Natural killer cell (primary cell): Measurements from ENCODE around the gene RAD51AP2. TPM values are rescaled to one million over a fixed set of nuclear protein-coding genes. Genes with fewer than 3 reads are reported as not detected.
"Not testable (repeated sequence)": the region's sequence is repeated elsewhere in the genome, so short reads cannot be mapped to it uniquely, and the experiment has no call there.

Experiments used
- ATAC-seq, 3 donors: fragments of 150-1000 bp in 2 of 3; fragments of 200-7000 bp in 1 of 3; cut with Tn5 transposase; 1 replicate in 1 of 3; 2 replicates in 2 of 3; pipeline ENCODE4 v1.10.0; 2021; ENCODE audit warnings: mild to moderate bottlenecking in 2 of 3, moderate library complexity in 2 of 3
- DNase-seq, 2 donors: peaks; one replicate each; pipeline versions ENCODE4 v3.0.0 to v3.0.0-alpha.2; 2013 to 2021; ENCODE audit warnings: mixed read lengths in 1 of 2
- H3K27ac ChIP-seq: one replicate; pipeline ENCODE4 v1.5.1; 2013; ENCODE audit warnings: mild to moderate bottlenecking, low read length
- H3K27me3 ChIP-seq: one replicate; pipeline ENCODE4 v1.6.1; 2013; ENCODE audit warnings: low read length; ENCODE audit not compliant: control insufficient read depth, insufficient read depth
- H3K36me3 ChIP-seq: one replicate; pipeline ENCODE4 v1.6.1; 2013; ENCODE audit warnings: low read length; ENCODE audit not compliant: control insufficient read depth, insufficient read depth
- H3K4me1 ChIP-seq: one replicate; pipeline ENCODE4 v1.6.1; 2013; ENCODE audit warnings: low read length; ENCODE audit not compliant: control insufficient read depth, insufficient read depth
- H3K4me3 ChIP-seq: one replicate; pipeline ENCODE4 v1.5.1; 2013; ENCODE audit warnings: low read length
- H3K9me3 ChIP-seq: one replicate; pipeline ENCODE4 v1.6.1; 2013; ENCODE audit warnings: low read length; ENCODE audit not compliant: control insufficient read depth, insufficient read depth
- H3K27ac Mint-ChIP-seq, 2 donors: one replicate each; pipeline ENCODE4 v1.8.0; 2022; ENCODE audit warnings: mild to moderate bottlenecking in 2 of 2, mixed read lengths in 2 of 2, moderate library complexity in 1 of 2
- H3K27me3 Mint-ChIP-seq, 2 donors: one replicate each; pipeline ENCODE4 v1.8.0; 2022; ENCODE audit warnings: low read depth in 2 of 2, mixed read lengths in 2 of 2
- H3K36me3 Mint-ChIP-seq: one replicate; pipeline ENCODE4 v1.8.0; 2022; ENCODE audit warnings: mixed read lengths
- H3K4me1 Mint-ChIP-seq, 2 donors: one replicate each; pipeline ENCODE4 v1.8.0; 2022; ENCODE audit warnings: mixed read lengths in 2 of 2
- H3K4me3 Mint-ChIP-seq: one replicate; pipeline ENCODE4 v1.8.0; 2022; ENCODE audit warnings: mild to moderate bottlenecking, moderate library complexity, mixed read lengths
- H3K9me3 Mint-ChIP-seq, 2 donors: one replicate each; pipeline ENCODE4 v1.8.0; 2022; ENCODE audit warnings: mixed read lengths in 2 of 2
- WGBS: methylation state at CpG from one replicate; pipeline ENCODE4 v1.1.7; 2013; ENCODE audit warnings: missing lambda C conversion rate; ENCODE audit not compliant: insufficient coverage; 5-methylcytosine and 5-hydroxymethylcytosine counted together
- intact Hi-C: fragments of 100-400 bp; cut with micrococcal nuclease; formaldehyde crosslinking; loops from one replicate; pipeline ENCODE4 v1.14.2; 2022
- total RNA-seq, 4 donors: library from RNA; stranded (reverse); fragments of 120-200 nt in 1 of 4; gene quantifications; one replicate each; pipeline versions ENCODE4 v1.2.3 to v1.2.4, GENCODE V29; 2013 to 2022
- TF ChIP-seq, protein P1 (sequence below): fragments of 200-600 bp; IDR thresholded peaks from one replicate; pipeline ENCODE4 v1.8.0; 2022; ENCODE audit warnings: antibody characterized with exemption

The RAD51AP2 gene
- total RNA-seq, 3 donors from 2014 or later (not counting 1 experiment from before 2014, with no cell fraction given): not detected

GRCh38 chr2:17488610-17489009 lies 29.6 kb downstream of the RAD51AP2 start:
- not testable (repeated sequence) for H3K9me3 Mint-ChIP-seq, ATAC-seq
- 86% methylated on average over 3 of the region's 4 CpGs for WGBS

DNA sequence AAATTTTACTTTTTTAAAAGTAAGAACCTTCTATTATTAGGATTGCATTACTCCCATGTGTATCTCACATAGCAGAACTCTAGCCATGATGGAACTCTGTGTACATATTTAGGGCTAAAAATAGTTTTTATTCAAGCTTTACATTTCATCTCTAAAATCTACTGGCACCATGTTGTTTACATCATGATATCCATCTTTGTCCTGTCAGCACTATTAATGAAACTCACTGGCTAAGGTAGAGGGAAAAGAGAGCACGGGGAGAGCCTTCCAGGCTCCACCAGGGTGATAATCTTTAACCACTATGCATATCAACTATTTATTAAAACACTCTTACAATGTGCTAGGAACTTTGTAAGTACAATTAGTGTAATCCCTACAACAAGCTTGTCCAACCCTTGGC lies 34.7 kb downstream of the RAD51AP2 start:
- Mint-ChIP-seq H3K4me1 (no peaks in the 10 kb centered on the region), H3K9me3 (peaks cover 9 to 12% of the 10 kb centered on the region in 2 donors), H3K36me3 (no peaks in the 10 kb centered on the region), H3K27me3 (no peaks in the 10 kb centered on the region), H3K27ac (no peak overlapping the region), H3K4me3 (no peak overlapping the region)
- Histone ChIP-seq H3K27me3 (no peaks in the 10 kb centered on the region), H3K9me3 (peaks cover 6% of the 10 kb centered on the region), H3K4me3 (no peak overlapping the region), H3K27ac (no peak overlapping the region), H3K36me3 (no peaks in the 10 kb centered on the region), H3K4me1 (no peaks in the 10 kb centered on the region)
- no CpG with 5 or more reads among the region's 1 CpG for WGBS
- intact Hi-C loops: no loop called here
- DNase-seq (no peak), ATAC-seq (no peak)
- TF ChIP-seq, protein P1, sequence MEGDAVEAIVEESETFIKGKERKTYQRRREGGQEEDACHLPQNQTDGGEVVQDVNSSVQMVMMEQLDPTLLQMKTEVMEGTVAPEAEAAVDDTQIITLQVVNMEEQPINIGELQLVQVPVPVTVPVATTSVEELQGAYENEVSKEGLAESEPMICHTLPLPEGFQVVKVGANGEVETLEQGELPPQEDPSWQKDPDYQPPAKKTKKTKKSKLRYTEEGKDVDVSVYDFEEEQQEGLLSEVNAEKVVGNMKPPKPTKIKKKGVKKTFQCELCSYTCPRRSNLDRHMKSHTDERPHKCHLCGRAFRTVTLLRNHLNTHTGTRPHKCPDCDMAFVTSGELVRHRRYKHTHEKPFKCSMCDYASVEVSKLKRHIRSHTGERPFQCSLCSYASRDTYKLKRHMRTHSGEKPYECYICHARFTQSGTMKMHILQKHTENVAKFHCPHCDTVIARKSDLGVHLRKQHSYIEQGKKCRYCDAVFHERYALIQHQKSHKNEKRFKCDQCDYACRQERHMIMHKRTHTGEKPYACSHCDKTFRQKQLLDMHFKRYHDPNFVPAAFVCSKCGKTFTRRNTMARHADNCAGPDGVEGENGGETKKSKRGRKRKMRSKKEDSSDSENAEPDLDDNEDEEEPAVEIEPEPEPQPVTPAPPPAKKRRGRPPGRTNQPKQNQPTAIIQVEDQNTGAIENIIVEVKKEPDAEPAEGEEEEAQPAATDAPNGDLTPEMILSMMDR: no peak

More at GRCh38 chr2:17488610-17489009, 29.6 kb downstream of the RAD51AP2 start:
- H3K27ac Mint-ChIP-seq, H3K36me3 ChIP-seq, H3K4me1 ChIP-seq, DNase-seq, H3K27me3 ChIP-seq, H3K27me3 Mint-ChIP-seq, H3K4me3 ChIP-seq, H3K4me1 Mint-ChIP-seq, intact Hi-C loops, H3K4me3 Mint-ChIP-seq, H3K27ac ChIP-seq, H3K9me3 ChIP-seq, H3K36me3 Mint-ChIP-seq: not testable (repeated sequence)

- H3K27me3 Mint-ChIP-seq: no peaks in the 10 kb centered on the region
- TF ChIP-seq, protein P1: no peak
- Histone ChIP-seq H3K4me1 (no peaks in the 10 kb centered on the region), H3K4me3 (no peak overlapping the region), H3K9me3 (peaks cover 6% of the 10 kb centered on the region), H3K36me3 (no peaks in the 10 kb centered on the region), H3K27me3 (no peaks in the 10 kb centered on the region), H3K27ac (no peak overlapping the region)
- peaks cover 11 to 12% of the 10 kb centered on the region in 2 donors for H3K9me3 Mint-ChIP-seq
- no peak for ATAC-seq
- no peak overlapping the region for H3K4me3 Mint-ChIP-seq
- no CpG with 5 or more reads among the region's 2 CpGs for WGBS
- intact Hi-C loops: no loop called here
- H3K36me3 Mint-ChIP-seq: no peaks in the 10 kb centered on the region
- no peak for DNase-seq
- no peak overlapping the region for H3K27ac Mint-ChIP-seq
- no peaks in the 10 kb centered on the region for H3K4me1 Mint-ChIP-seq
Measured at GRCh38 chr2:17482651-17483050, 35.6 kb downstream of the RAD51AP2 start.

- TF ChIP-seq, protein P1: no peak
- H3K9me3 ChIP-seq: peaks cover 6% of the 10 kb centered on the region
- H3K36me3 Mint-ChIP-seq: no peaks in the 10 kb centered on the region
- no peak for ATAC-seq
- peaks cover 13 to 14% of the 10 kb centered on the region in 2 donors for H3K9me3 Mint-ChIP-seq
- no peak for DNase-seq
- H3K27ac ChIP-seq: no peak overlapping the region
- intact Hi-C loops: no loop called here
- H3K4me1 Mint-ChIP-seq: no peaks in the 10 kb centered on the region
- no peaks in the 10 kb centered on the region for H3K27me3 ChIP-seq
- H3K4me3 Mint-ChIP-seq: no peak overlapping the region
- WGBS: 94% methylated on average over 2 of the region's 2 CpGs
- no peaks in the 10 kb centered on the region for H3K4me1 ChIP-seq
- H3K36me3 ChIP-seq: no peaks in the 10 kb centered on the region
- no peak overlapping the region for H3K27ac Mint-ChIP-seq
- H3K27me3 Mint-ChIP-seq: no peaks in the 10 kb centered on the region
- no peak overlapping the region for H3K4me3 ChIP-seq
Measured at GRCh38 chr2:17479875-17480274, 38.4 kb downstream of the RAD51AP2 start.
